Neural progenitor cell (in vitro differentiated cells): Measurements from ENCODE around the gene DGLUCY. TPM values are rescaled to one million over a fixed set of nuclear protein-coding genes. Genes with fewer than 3 reads are reported as not detected.

Source experiments
- DNase-seq: peaks from one replicate; pipeline ENCODE4 v3.0.0-alpha.2; 2016; ENCODE audit warnings: low spot score
- H2AFZ ChIP-seq: fragments of 200-600 bp; sonication (generic); replicated peaks from 2 replicates; pipeline ENCODE4 v1.6.1; 2016; ENCODE audit warnings: antibody characterized with exemption
- H3F3A ChIP-seq: fragments of 200-600 bp; sonication (generic); 2 replicates; pipeline ENCODE4 v1.6.1; 2016; ENCODE audit warnings: antibody characterized with exemption, low read depth
- H3K27ac ChIP-seq: fragments of 200-600 bp; sonication (generic); 2 replicates; pipeline ENCODE4 v1.5.1; 2016; ENCODE audit warnings: mild to moderate bottlenecking
- H3K27me3 ChIP-seq: fragments of 200-600 bp; sonication (generic); 2 replicates; pipeline ENCODE4 v1.6.1; 2016; ENCODE audit warnings: mild to moderate bottlenecking, moderate library complexity
- H3K36me3 ChIP-seq: fragments of 200-600 bp; sonication (generic); 2 replicates; pipeline ENCODE4 v1.5.1; 2016
- H3K4me1 ChIP-seq: fragments of 200-600 bp; sonication (generic); 2 replicates; pipeline ENCODE4 v1.6.1; 2016; ENCODE audit warnings: mixed run types
- H3K4me2 ChIP-seq: fragments of 200-600 bp; sonication (generic); 2 replicates; pipeline ENCODE4 v1.6.1; 2016
- H3K4me3 ChIP-seq: fragments of 200-600 bp; sonication (generic); 2 replicates; pipeline ENCODE4 v1.5.1; 2016
- H3K79me2 ChIP-seq: fragments of 200-600 bp; sonication (generic); 2 replicates; pipeline ENCODE4 v1.6.1; 2016; ENCODE audit warnings: low read depth
- H3K9ac ChIP-seq: fragments of 200-600 bp; sonication (generic); 2 replicates; pipeline ENCODE4 v1.6.1; 2016
- H3K9me3 ChIP-seq: fragments of 200-600 bp; sonication (generic); 2 replicates; pipeline ENCODE4 v1.5.1; 2016; ENCODE audit warnings: low read depth
- H4K20me1 ChIP-seq: fragments of 200-600 bp; sonication (generic); 2 replicates; pipeline ENCODE4 v1.6.1; 2016; ENCODE audit warnings: low read depth
- H3K27ac Mint-ChIP-seq: 3 replicates; pipeline ENCODE4 v1.8.0; 2021; ENCODE audit warnings: mixed read lengths
- H3K27me3 Mint-ChIP-seq: 2 replicates; pipeline ENCODE4 v1.8.0; 2022; ENCODE audit warnings: low read depth, mild to moderate bottlenecking, inconsistent platforms, moderate library complexity, mixed read lengths; ENCODE audit not compliant: insufficient read depth
- H3K36me3 Mint-ChIP-seq: 3 replicates; pipeline ENCODE4 v1.8.0; 2021; ENCODE audit warnings: mixed read lengths
- H3K4me1 Mint-ChIP-seq: 3 replicates; pipeline ENCODE4 v1.8.0; 2021; ENCODE audit warnings: mixed read lengths
- H3K4me3 Mint-ChIP-seq: 3 replicates; pipeline ENCODE4 v1.8.0; 2021; ENCODE audit warnings: mild to moderate bottlenecking, moderate library complexity, mixed read lengths
- H3K9me3 Mint-ChIP-seq: 3 replicates; pipeline ENCODE4 v1.8.0; 2020; ENCODE audit warnings: mixed read lengths
- EZH2 ChIP-seq: fragments of 200-600 bp; sonication (generic); IDR thresholded peaks from 2 replicates; pipeline ENCODE4 v1.6.1; 2017; ENCODE audit warnings: antibody characterized with exemption, mild to moderate bottlenecking, moderate library complexity
- EZH2phosphoT487 ChIP-seq: fragments of 200-600 bp; sonication (generic); IDR thresholded peaks from 2 replicates; pipeline ENCODE4 v1.6.1; 2017; ENCODE audit warnings: antibody characterized with exemption
- total RNA-seq: library from RNA; depleted of rRNA; stranded (reverse); fragments of >200 nt; gene quantifications from 2 replicates; pipeline ENCODE4 v1.2.3, GENCODE V29; 2015; ENCODE audit warnings: low replicate concordance
- TF ChIP-seq, protein P1 (sequence below): fragments of 200-600 bp; sonication (generic); IDR thresholded peaks from 2 replicates; pipeline ENCODE4 v1.5.1; 2017; ENCODE audit warnings: antibody characterized with exemption, mild to moderate bottlenecking

The DGLUCY gene
- total RNA-seq, 1 donor from 2014 or later = 17.0 TPM

DNA sequence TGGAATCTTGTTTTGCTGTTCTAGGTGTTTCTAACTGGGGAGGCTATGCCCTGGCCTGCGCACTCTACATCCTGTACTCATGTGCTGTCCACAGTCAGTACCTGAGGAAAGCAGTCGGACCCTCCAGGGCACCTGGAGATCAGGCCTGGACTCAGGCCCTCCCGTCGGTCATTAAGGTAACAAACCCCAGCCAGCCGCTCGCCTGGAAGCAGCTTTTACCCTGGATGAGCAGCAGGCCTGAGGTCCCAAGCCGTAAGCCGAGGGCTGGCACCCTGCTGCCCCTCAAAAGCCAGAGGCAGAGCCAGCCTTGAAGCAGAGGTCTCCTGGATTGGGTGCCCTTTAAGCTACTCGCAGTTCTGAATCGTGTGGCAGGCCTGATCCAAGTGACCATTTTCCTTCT is 101.5 kb downstream of the DGLUCY start:
- no peak for DNase-seq
- H3K9me3 Mint-ChIP-seq = peaks cover 5% of the 10 kb centered on the region

GRCh38 chr14:91216731-91217226 is 102.9 kb downstream of the DGLUCY start:
- H3K36me3 ChIP-seq = no peaks in the 10 kb centered on the region
- H3K4me1 ChIP-seq = no peaks in the 10 kb centered on the region
- H2AFZ ChIP-seq = no peak overlapping the region
- H3F3A ChIP-seq = no peaks in the 10 kb centered on the region
- H3K27me3 ChIP-seq = no peaks in the 10 kb centered on the region
- no peak overlapping the region for H3K4me3 ChIP-seq
- H3K9ac ChIP-seq = no peak overlapping the region
- H3K9me3 ChIP-seq = no peaks in the 10 kb centered on the region
- no peaks in the 10 kb centered on the region for H3K79me2 ChIP-seq
- Mint-ChIP-seq H3K9me3 (no peaks in the 10 kb centered on the region), H3K4me3 (no peak overlapping the region), H3K27me3 (peaks cover 4% of the 10 kb centered on the region), H3K4me1 (peaks cover 5% of the 10 kb centered on the region), H3K36me3 (peaks cover 21% of the 10 kb centered on the region), H3K27ac (peak overlapping the region; percentile 72)
- no peak overlapping the region for H3K4me2 ChIP-seq
- no peak for TF ChIP-seq EZH2phosphoT487
- TF ChIP-seq, protein P1, sequence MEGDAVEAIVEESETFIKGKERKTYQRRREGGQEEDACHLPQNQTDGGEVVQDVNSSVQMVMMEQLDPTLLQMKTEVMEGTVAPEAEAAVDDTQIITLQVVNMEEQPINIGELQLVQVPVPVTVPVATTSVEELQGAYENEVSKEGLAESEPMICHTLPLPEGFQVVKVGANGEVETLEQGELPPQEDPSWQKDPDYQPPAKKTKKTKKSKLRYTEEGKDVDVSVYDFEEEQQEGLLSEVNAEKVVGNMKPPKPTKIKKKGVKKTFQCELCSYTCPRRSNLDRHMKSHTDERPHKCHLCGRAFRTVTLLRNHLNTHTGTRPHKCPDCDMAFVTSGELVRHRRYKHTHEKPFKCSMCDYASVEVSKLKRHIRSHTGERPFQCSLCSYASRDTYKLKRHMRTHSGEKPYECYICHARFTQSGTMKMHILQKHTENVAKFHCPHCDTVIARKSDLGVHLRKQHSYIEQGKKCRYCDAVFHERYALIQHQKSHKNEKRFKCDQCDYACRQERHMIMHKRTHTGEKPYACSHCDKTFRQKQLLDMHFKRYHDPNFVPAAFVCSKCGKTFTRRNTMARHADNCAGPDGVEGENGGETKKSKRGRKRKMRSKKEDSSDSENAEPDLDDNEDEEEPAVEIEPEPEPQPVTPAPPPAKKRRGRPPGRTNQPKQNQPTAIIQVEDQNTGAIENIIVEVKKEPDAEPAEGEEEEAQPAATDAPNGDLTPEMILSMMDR = no peak
- TF ChIP-seq EZH2 = no peak
- no peak for DNase-seq
- H3K27ac ChIP-seq = no peak overlapping the region
- no peaks in the 10 kb centered on the region for H4K20me1 ChIP-seq

More for the DNA sequence above, 101.5 kb downstream of the DGLUCY start:
- Histone ChIP-seq H3K27me3 (no peaks in the 10 kb centered on the region), H3K36me3 (no peaks in the 10 kb centered on the region), H4K20me1 (no peaks in the 10 kb centered on the region), H3K79me2 (no peaks in the 10 kb centered on the region), H3K9me3 (no peaks in the 10 kb centered on the region), H3K27ac (no peak overlapping the region), H3K4me3 (no peak overlapping the region), H3F3A (no peaks in the 10 kb centered on the region), H3K4me2 (no peak overlapping the region), H3K9ac (no peak overlapping the region), H3K4me1 (no peaks in the 10 kb centered on the region), H2AFZ (no peak overlapping the region)
- no peak for TF ChIP-seq EZH2
- TF ChIP-seq, protein P1 = no peak
- no peak for TF ChIP-seq EZH2phosphoT487
- no peak overlapping the region for H3K4me3 Mint-ChIP-seq
- peaks cover 26% of the 10 kb centered on the region for H3K36me3 Mint-ChIP-seq
- H3K27ac Mint-ChIP-seq = no peak overlapping the region
- peaks cover 5% of the 10 kb centered on the region for H3K4me1 Mint-ChIP-seq
- peaks cover 4% of the 10 kb centered on the region for H3K27me3 Mint-ChIP-seq

DNA sequence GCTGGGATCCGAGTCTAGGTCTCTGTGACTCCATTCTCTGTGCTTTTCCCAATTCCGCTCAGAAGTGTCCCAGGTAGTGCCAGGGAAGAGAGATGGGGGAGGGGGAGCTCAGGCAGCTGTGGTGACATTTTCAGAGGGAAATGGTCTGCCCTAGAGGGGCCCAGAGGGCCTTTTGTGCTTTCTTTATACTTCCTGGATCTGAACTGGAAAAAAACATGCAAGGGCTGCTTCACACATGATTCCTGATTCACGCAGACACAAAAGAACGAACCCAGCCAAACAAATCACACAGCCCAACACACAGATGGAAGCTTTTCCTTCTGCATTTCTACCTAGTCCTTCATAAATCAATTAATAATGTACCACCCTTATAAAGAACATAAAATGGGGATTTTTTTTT is 104.1 kb downstream of the DGLUCY start:
- Histone ChIP-seq H3F3A (no peaks in the 10 kb centered on the region), H4K20me1 (no peaks in the 10 kb centered on the region), H3K9ac (no peak overlapping the region), H3K4me3 (no peak overlapping the region), H3K27me3 (no peaks in the 10 kb centered on the region), H3K4me2 (no peak overlapping the region), H3K4me1 (no peaks in the 10 kb centered on the region), H3K9me3 (no peaks in the 10 kb centered on the region), H3K79me2 (no peaks in the 10 kb centered on the region), H3K27ac (no peak overlapping the region), H2AFZ (no peak overlapping the region), H3K36me3 (no peaks in the 10 kb centered on the region)
- peaks cover 19% of the 10 kb centered on the region for H3K36me3 Mint-ChIP-seq
- no peak for TF ChIP-seq EZH2
- peaks cover 7% of the 10 kb centered on the region for H3K27me3 Mint-ChIP-seq
- H3K9me3 Mint-ChIP-seq = no peaks in the 10 kb centered on the region
- H3K27ac Mint-ChIP-seq = peak overlapping the region; percentile 6
- no peak for DNase-seq
- no peak overlapping the region for H3K4me3 Mint-ChIP-seq
- peaks cover 5% of the 10 kb centered on the region for H3K4me1 Mint-ChIP-seq

GRCh38 chr14:91219517-91220389 is 105.9 kb downstream of the DGLUCY start:
- H3K4me2 ChIP-seq = no peak overlapping the region
- TF ChIP-seq EZH2 = no peak
- TF ChIP-seq, protein P1 = no peak
- no peak for TF ChIP-seq EZH2phosphoT487
- no peak overlapping the region for H3K27ac ChIP-seq
- H3K4me1 Mint-ChIP-seq = peaks cover 5% of the 10 kb centered on the region
- no peaks in the 10 kb centered on the region for H3K36me3 ChIP-seq
- no peaks in the 10 kb centered on the region for H3F3A ChIP-seq
- H4K20me1 ChIP-seq = no peaks in the 10 kb centered on the region
- peaks cover 12% of the 10 kb centered on the region for H3K36me3 Mint-ChIP-seq
- DNase-seq = no peak
- H3K9me3 ChIP-seq = no peaks in the 10 kb centered on the region
- no peaks in the 10 kb centered on the region for H3K9me3 Mint-ChIP-seq
- H3K27ac Mint-ChIP-seq = no peak overlapping the region
- H3K79me2 ChIP-seq = no peaks in the 10 kb centered on the region
- no peaks in the 10 kb centered on the region for H3K27me3 ChIP-seq
- H3K4me3 ChIP-seq = no peak overlapping the region
- no peak overlapping the region for H2AFZ ChIP-seq
- H3K27me3 Mint-ChIP-seq = peaks cover 3% of the 10 kb centered on the region
- no peaks in the 10 kb centered on the region for H3K4me1 ChIP-seq
- no peak overlapping the region for H3K9ac ChIP-seq
- no peak overlapping the region for H3K4me3 Mint-ChIP-seq
